Spleen (tissue), 7 donors: ENCODE measurements around the gene FBLN5.

Source experiments
- CTCF ChIP-seq, 11 experiments: fragments of 200-600 bp in 7 of 11; fragments of 450-650 bp in 4 of 11; sonication (generic) in 4 of 11; IDR thresholded peaks in 8 of 11; conservative IDR thresholded peaks in 3 of 11; 1 replicate in 7 of 11; 2 replicates in 4 of 11; pipeline versions ENCODE4 v1.4.0 to v1.8.0; 2016 to 2021; ENCODE audit warnings: antibody characterized with exemption in 11 of 11, inconsistent platforms in 4 of 11, mild to moderate bottlenecking in 1 of 11
- POLR2A ChIP-seq, 3 donors: fragments of 450-650 bp; IDR thresholded peaks; one replicate each; pipeline ENCODE4 v1.5.1; 2017; ENCODE audit warnings: antibody characterized with exemption in 3 of 3, mild to moderate bottlenecking in 1 of 3
- POLR2AphosphoS5 ChIP-seq, 3 donors: sonication (generic); formaldehyde crosslinking; IDR thresholded peaks; one replicate each; pipeline ENCODE4 v1.5.1; 2017; ENCODE audit warnings: antibody characterized with exemption in 3 of 3
- donor health status: DM: no; HTN: no; CAD: no; lungs with moderate emphysema.
- donor health status: DM: no; HTN: no; CAD: no.
- donor health status: DM: no; HTN: no; CAD: no.

- no peak for TF ChIP-seq CTCF (IDR thresholded peaks at IDR 0.05 in 8 of 11, conservative IDR thresholded peaks at IDR 0.05 in 3 of 11)
- no peak for TF ChIP-seq POLR2A (IDR thresholded peaks at IDR 0.05)
- TF ChIP-seq POLR2AphosphoS5 (IDR thresholded peaks at IDR 0.05) = no peak
These were observed 7.7 kb upstream of the FBLN5 start for GRCh38 chr14:91955168-91955567.
